Stimulated activated memory B cell treated with anti-CD40 and anti-IgM and Interleukin-4, amounts not matched to agents 10 μg/mL and 1 μg/mL and 100 μg/mL, for 72 hours (primary cell): ENCODE measurements around the gene UBE3C.
"Not testable (repeated sequence)": the region's sequence is repeated elsewhere in the genome, so short reads cannot be mapped to it uniquely, and the experiment has no call there.

Experiments used
- ATAC-seq: fragments of 150-1000 bp; cut with Tn5 transposase; 2 replicates; pipeline ENCODE4 v1.10.0; 2021
- H3K27ac Mint-ChIP-seq: one replicate; pipeline ENCODE4 v1.8.0; 2022; ENCODE audit warnings: mild to moderate bottlenecking, mixed read lengths
- H3K27me3 Mint-ChIP-seq: one replicate; pipeline ENCODE4 v1.8.0; 2022; ENCODE audit warnings: mixed read lengths
- H3K36me3 Mint-ChIP-seq: one replicate; pipeline ENCODE4 v1.8.0; 2022; ENCODE audit warnings: mixed read lengths
- H3K4me1 Mint-ChIP-seq: one replicate; pipeline ENCODE4 v1.8.0; 2022; ENCODE audit warnings: mixed read lengths
- H3K4me3 Mint-ChIP-seq: one replicate; pipeline ENCODE4 v1.8.0; 2022; ENCODE audit warnings: mild to moderate bottlenecking, moderate library complexity, mixed read lengths
- H3K9me3 Mint-ChIP-seq: one replicate; pipeline ENCODE4 v1.8.0; 2022; ENCODE audit warnings: mixed read lengths

The UBE3C gene

GRCh38 chr7:157255201-157255606 is 116.5 kb downstream of the UBE3C start:
- peak; percentile 53 for ATAC-seq

GRCh38 chr7:157263156-157263555 is 124.4 kb downstream of the UBE3C start:
- Mint-ChIP-seq H3K36me3 (peaks cover 49% of the 10 kb centered on the region), H3K4me1 (no peaks in the 10 kb centered on the region), H3K27me3 (no peaks in the 10 kb centered on the region), H3K27ac (no peak overlapping the region), H3K4me3 (no peak overlapping the region), H3K9me3 (no peaks in the 10 kb centered on the region)
- no peak for ATAC-seq

More at GRCh38 chr7:157255201-157255606, 116.5 kb downstream of the UBE3C start:
- no peaks in the 10 kb centered on the region for H3K27me3 Mint-ChIP-seq
- peak overlapping the region; percentile 10 for H3K27ac Mint-ChIP-seq
- peaks cover 44% of the 10 kb centered on the region for H3K36me3 Mint-ChIP-seq
- no peak overlapping the region for H3K4me3 Mint-ChIP-seq
- peaks cover 4% of the 10 kb centered on the region for H3K4me1 Mint-ChIP-seq
- no peaks in the 10 kb centered on the region for H3K9me3 Mint-ChIP-seq

- H3K27me3 Mint-ChIP-seq = no peaks in the 10 kb centered on the region
- no peak for ATAC-seq
- H3K4me3 Mint-ChIP-seq = no peak overlapping the region
- H3K9me3 Mint-ChIP-seq = no peaks in the 10 kb centered on the region
- peaks cover 49% of the 10 kb centered on the region for H3K36me3 Mint-ChIP-seq
- H3K4me1 Mint-ChIP-seq = no peaks in the 10 kb centered on the region
- no peak overlapping the region for H3K27ac Mint-ChIP-seq
These were observed 126.3 kb downstream of the UBE3C start for GRCh38 chr7:157265051-157265450.

- H3K9me3 Mint-ChIP-seq = no peaks in the 10 kb centered on the region
- ATAC-seq = no peak
- no peaks in the 10 kb centered on the region for H3K4me1 Mint-ChIP-seq
- H3K27ac Mint-ChIP-seq = no peak overlapping the region
- H3K27me3 Mint-ChIP-seq = no peaks in the 10 kb centered on the region
- no peak overlapping the region for H3K4me3 Mint-ChIP-seq
- H3K36me3 Mint-ChIP-seq = peaks cover 53% of the 10 kb centered on the region
These were observed 127.5 kb downstream of the UBE3C start for GRCh38 chr7:157266272-157266671.

GRCh38 chr7:157267516-157267915 is 128.8 kb downstream of the UBE3C start:
- H3K9me3 Mint-ChIP-seq = no peaks in the 10 kb centered on the region
- peaks cover 55% of the 10 kb centered on the region for H3K36me3 Mint-ChIP-seq
- no peak overlapping the region for H3K27ac Mint-ChIP-seq
- no peaks in the 10 kb centered on the region for H3K27me3 Mint-ChIP-seq
- ATAC-seq = no peak
- no peak overlapping the region for H3K4me3 Mint-ChIP-seq
- H3K4me1 Mint-ChIP-seq = peaks cover 6% of the 10 kb centered on the region

- H3K27me3 Mint-ChIP-seq = no peaks in the 10 kb centered on the region
- no peak overlapping the region for H3K27ac Mint-ChIP-seq
- ATAC-seq = no peak
- peaks cover 10% of the 10 kb centered on the region for H3K4me1 Mint-ChIP-seq
- no peaks in the 10 kb centered on the region for H3K9me3 Mint-ChIP-seq
- no peak overlapping the region for H3K4me3 Mint-ChIP-seq
- H3K36me3 Mint-ChIP-seq = peaks cover 52% of the 10 kb centered on the region
These were observed 129.2 kb downstream of the UBE3C start for GRCh38 chr7:157267956-157268355.

GRCh38 chr7:157268540-157268939 is 129.8 kb downstream of the UBE3C start:
- H3K36me3 Mint-ChIP-seq = peaks cover 48% of the 10 kb centered on the region
- no peak for ATAC-seq
- H3K4me3 Mint-ChIP-seq = no peak overlapping the region
- H3K4me1 Mint-ChIP-seq = peaks cover 16% of the 10 kb centered on the region
- no peak overlapping the region for H3K27ac Mint-ChIP-seq
- H3K27me3 Mint-ChIP-seq = no peaks in the 10 kb centered on the region
- H3K9me3 Mint-ChIP-seq = no peaks in the 10 kb centered on the region

- Mint-ChIP-seq H3K36me3 (peaks cover 48% of the 10 kb centered on the region), H3K9me3 (no peaks in the 10 kb centered on the region), H3K27me3 (no peaks in the 10 kb centered on the region), H3K27ac (no peak overlapping the region), H3K4me1 (peaks cover 23% of the 10 kb centered on the region), H3K4me3 (no peak overlapping the region)
- no peak for ATAC-seq
These were observed 130.8 kb downstream of the UBE3C start for GRCh38 chr7:157269341-157270059.

- H3K4me1 Mint-ChIP-seq = peaks cover 23% of the 10 kb centered on the region
- no peaks in the 10 kb centered on the region for H3K27me3 Mint-ChIP-seq
- no peaks in the 10 kb centered on the region for H3K9me3 Mint-ChIP-seq
- H3K4me3 Mint-ChIP-seq = no peak overlapping the region
- no peak overlapping the region for H3K27ac Mint-ChIP-seq
- H3K36me3 Mint-ChIP-seq = peaks cover 44% of the 10 kb centered on the region
- no peak for ATAC-seq
These were observed 131.3 kb downstream of the UBE3C start for GRCh38 chr7:157270060-157270444.

GRCh38 chr7:157271315-157271990 is 132.7 kb downstream of the UBE3C start:
- no peak overlapping the region for H3K27ac Mint-ChIP-seq
- H3K4me3 Mint-ChIP-seq = no peak overlapping the region
- no peaks in the 10 kb centered on the region for H3K27me3 Mint-ChIP-seq
- peaks cover 23% of the 10 kb centered on the region for H3K4me1 Mint-ChIP-seq
- H3K36me3 Mint-ChIP-seq = peaks cover 39% of the 10 kb centered on the region
- H3K9me3 Mint-ChIP-seq = no peaks in the 10 kb centered on the region
- no peak for ATAC-seq

- no peak overlapping the region for H3K4me3 Mint-ChIP-seq
- H3K4me1 Mint-ChIP-seq = peaks cover 27% of the 10 kb centered on the region
- no peaks in the 10 kb centered on the region for H3K9me3 Mint-ChIP-seq
- no peak overlapping the region for H3K27ac Mint-ChIP-seq
- H3K27me3 Mint-ChIP-seq = no peaks in the 10 kb centered on the region
- peaks cover 39% of the 10 kb centered on the region for H3K36me3 Mint-ChIP-seq
- ATAC-seq = no peak
These were observed 133.2 kb downstream of the UBE3C start for GRCh38 chr7:157271991-157272324.

GRCh38 chr7:157272351-157273207 is 133.9 kb downstream of the UBE3C start:
- Mint-ChIP-seq H3K9me3 (no peaks in the 10 kb centered on the region), H3K27me3 (no peaks in the 10 kb centered on the region), H3K4me3 (no peak overlapping the region), H3K4me1 (peaks cover 32% of the 10 kb centered on the region), H3K36me3 (peaks cover 37% of the 10 kb centered on the region), H3K27ac (no peak overlapping the region)
- no peak for ATAC-seq

GRCh38 chr7:157273208-157274093 is 134.7 kb downstream of the UBE3C start:
- Mint-ChIP-seq H3K4me3 (no peak overlapping the region), H3K4me1 (peaks cover 32% of the 10 kb centered on the region), H3K9me3 (no peaks in the 10 kb centered on the region), H3K27ac (no peak overlapping the region), H3K27me3 (peaks cover 2% of the 10 kb centered on the region), H3K36me3 (peaks cover 28% of the 10 kb centered on the region)
- peak; percentile 76 for ATAC-seq

GRCh38 chr7:157274094-157274634 is 135.4 kb downstream of the UBE3C start:
- Mint-ChIP-seq H3K36me3 (peaks cover 24% of the 10 kb centered on the region), H3K4me1 (peaks cover 32% of the 10 kb centered on the region)
- H3K4me3 Mint-ChIP-seq, H3K27me3 Mint-ChIP-seq, ATAC-seq, H3K9me3 Mint-ChIP-seq, H3K27ac Mint-ChIP-seq: not testable (repeated sequence)
